HG03520 (cell line): ENCODE data around the gene ACTN3.
A peak's percentile ranks its signal among the peaks of the same experiment; 100 is the strongest.
"Not testable (repeated sequence)": the region's sequence is repeated elsewhere in the genome, so short reads cannot be mapped to it uniquely, and the experiment has no call there.

Experiments used
- ATAC-seq: cut with Tn5 transposase; IDR thresholded peaks from one replicate; pipeline ENCODE4 v1.9.1; 2021; ENCODE audit warnings: mild to moderate bottlenecking, moderate library complexity; ENCODE audit not compliant: unreplicated experiment

The ACTN3 gene

GRCh38 chr11:66543263-66544107 lies 3.2 kb upstream of the ACTN3 start:
- ATAC-seq = no peak

GRCh38 chr11:66544952-66545351 lies 1.8 kb upstream of the ACTN3 start:
- ATAC-seq = not testable (repeated sequence)

- peak; percentile 74 for ATAC-seq
Measured at GRCh38 chr11:66545701-66546367, 869 bp upstream of the ACTN3 start, which contains the start of gene ZDHHC24. Gene ZDHHC24, minus strand, starts transcription at chr11:66546048. Its CDS starts 45 bp downstream, at chr11:66546003.

GRCh38 chr11:66546966-66547661 lies 411 bp downstream of the ACTN3 start:
- no peak for ATAC-seq

GRCh38 chr11:66547662-66548009 lies 933 bp downstream of the ACTN3 start:
- no peak for ATAC-seq

GRCh38 chr11:66548041-66548440 lies 1.3 kb downstream of the ACTN3 start:
- no peak for ATAC-seq

GRCh38 chr11:66548774-66549630 lies 2.3 kb downstream of the ACTN3 start:
- no peak for ATAC-seq

GRCh38 chr11:66549696-66550095 lies 3.0 kb downstream of the ACTN3 start:
- ATAC-seq = no peak

- ATAC-seq = no peak
Measured at GRCh38 chr11:66550887-66551286, 4.2 kb downstream of the ACTN3 start.

GRCh38 chr11:66554602-66555001 lies 7.9 kb downstream of the ACTN3 start:
- ATAC-seq = no peak

GRCh38 chr11:66555416-66555815 lies 8.7 kb downstream of the ACTN3 start:
- no peak for ATAC-seq

GRCh38 chr11:66556086-66556485 lies 9.4 kb downstream of the ACTN3 start:
- ATAC-seq = no peak

- ATAC-seq = no peak
Measured at GRCh38 chr11:66557733-66558326, 11.1 kb downstream of the ACTN3 start.

- no peak for ATAC-seq
Measured at GRCh38 chr11:66559142-66559865, 12.6 kb downstream of the ACTN3 start.

- ATAC-seq = no peak
Measured at GRCh38 chr11:66559866-66560676, 13.4 kb downstream of the ACTN3 start.

GRCh38 chr11:66561178-66561974 lies 14.7 kb downstream of the ACTN3 start:
- no peak for ATAC-seq

- ATAC-seq = no peak
Measured at GRCh38 chr11:66561975-66562248, 15.2 kb downstream of the ACTN3 start.

- ATAC-seq = no peak
Measured at GRCh38 chr11:66562275-66562674, 15.6 kb downstream of the ACTN3 start.
